D341Med (cell line): ENCODE results near the gene CLNK.

Experiments
- DNase-seq: peaks from one replicate; pipeline ENCODE4 v3.0.0; 2012; ENCODE audit warnings: low spot score

CLNK gene

DNA sequence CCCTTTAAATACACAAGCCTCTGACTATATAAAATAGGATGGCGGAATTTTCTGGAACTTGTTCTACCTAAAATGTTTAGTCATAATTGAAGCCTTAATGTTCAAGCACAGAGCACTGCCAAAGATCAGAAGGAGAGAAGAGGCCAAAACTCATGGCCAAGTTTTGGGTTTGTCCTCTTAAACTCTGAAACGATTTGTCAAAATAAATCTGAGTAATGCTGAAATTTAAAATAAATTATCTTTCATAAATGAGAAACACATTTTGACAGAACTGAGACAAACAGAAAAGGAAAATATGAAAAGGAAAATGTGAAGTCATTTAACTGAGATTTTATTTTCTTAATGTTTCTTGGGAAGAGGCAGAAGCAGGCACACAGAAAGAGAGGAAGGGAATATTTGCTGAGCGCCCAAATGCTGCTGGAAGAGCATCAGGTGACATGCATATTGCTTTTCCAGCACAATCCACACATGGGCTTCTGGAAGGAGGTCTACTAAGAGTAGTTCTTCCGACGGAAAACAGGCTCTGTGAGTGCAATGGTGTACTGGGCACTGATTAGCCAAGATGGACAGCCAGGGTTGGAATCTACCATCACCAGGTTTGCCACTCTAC lies 179.9 kb downstream of the CLNK start:
- DNase-seq, result no peak

DNA sequence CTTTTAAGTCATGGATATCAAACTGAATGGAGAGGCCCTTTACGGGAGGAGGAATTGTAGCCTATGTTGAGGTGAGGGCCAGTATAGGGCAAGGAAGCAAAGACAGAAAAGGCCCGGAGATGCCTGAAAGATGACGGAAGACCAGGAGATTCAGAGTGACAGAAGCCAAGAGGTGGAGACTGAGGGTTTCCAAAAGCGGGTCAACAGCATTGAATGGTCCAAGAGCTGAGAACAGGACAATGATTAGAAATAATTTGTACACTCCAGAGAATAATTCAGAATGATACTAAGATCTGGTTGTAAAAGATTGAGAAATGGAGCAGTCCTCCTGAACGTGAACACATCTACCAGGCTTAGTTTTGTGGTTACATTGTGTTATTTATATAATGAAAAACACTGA lies 181.9 kb downstream of the CLNK start:
- DNase-seq, result no peak

DNA sequence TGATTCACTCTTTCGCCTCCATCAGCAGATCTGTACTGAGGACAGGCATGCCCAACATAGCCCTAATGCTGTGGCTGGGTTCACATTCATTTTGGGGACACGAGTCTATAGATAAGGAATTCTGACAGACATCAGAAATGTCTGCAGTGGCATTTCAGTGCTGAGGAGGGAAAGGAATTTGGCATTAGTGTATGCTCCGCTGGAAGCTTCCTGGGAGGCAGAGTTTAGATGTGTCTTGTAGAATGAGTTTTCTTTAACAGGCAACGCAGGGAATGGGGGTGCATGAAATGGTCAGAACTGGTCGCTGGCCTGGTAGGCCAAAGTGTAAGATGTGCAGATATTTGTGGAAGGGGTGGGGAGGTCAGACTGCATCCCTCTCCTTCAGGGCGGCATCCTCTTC lies 183.8 kb downstream of the CLNK start:
- DNase-seq, result no peak

DNA sequence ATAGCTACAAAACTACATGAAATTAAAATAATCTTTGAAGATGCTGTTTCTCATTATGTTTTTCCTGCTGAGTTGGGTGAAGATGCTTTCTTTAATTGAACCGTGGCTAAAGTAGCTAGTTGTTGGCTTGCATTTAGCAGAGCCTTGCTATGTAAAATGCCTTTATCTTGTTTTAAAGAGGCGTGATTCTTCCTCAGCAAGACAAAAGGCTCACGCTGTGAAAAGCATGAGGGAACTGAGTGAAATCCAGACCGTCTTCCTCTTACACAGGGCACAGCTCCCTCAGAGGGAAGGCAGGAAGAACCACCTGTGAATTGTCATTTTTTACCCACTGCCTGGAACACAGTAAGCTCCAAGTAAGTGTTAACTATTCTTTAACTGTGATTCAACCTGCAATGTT lies 188.4 kb downstream of the CLNK start:
- DNase-seq, result no peak

DNA sequence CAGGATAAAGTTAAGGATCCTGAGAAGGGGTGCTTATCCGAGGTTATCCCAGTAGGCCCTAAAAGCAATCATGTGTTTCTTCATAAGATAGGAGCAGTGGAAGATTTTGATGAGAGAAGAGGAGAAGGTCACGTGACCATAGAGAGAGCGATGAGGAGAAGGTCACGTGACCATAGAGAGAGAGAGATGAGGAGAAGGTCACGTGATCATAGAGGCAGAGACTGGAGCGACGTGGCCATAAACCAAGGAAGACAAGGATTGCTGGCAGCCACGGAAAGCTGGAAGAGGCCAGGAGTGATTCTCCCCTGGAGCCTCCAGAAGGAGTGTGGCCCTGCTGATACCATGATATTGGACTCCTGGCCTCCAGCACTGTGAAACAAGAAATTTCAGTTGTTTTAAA lies 188.9 kb downstream of the CLNK start:
- no peak for DNase-seq

DNA sequence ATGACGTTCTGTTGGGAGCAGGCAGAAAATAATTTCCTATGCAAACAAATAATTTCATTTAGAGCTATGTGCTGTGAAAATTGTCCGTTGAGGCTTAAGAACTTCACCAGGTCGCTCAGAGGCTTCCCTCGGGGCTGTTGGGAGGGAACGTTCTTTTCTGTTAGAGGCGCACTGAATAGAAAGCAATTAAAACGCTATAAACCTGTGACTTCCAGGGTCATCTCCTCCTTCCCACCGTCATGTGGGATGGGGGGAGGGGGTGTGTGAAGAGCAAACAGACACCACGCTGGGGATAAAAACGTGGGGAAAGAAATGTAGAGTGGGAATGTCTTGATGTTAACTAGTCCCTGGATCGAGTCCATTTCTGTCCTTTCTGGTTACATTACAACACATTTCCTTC lies 192.1 kb downstream of the CLNK start:
- no peak for DNase-seq

DNA sequence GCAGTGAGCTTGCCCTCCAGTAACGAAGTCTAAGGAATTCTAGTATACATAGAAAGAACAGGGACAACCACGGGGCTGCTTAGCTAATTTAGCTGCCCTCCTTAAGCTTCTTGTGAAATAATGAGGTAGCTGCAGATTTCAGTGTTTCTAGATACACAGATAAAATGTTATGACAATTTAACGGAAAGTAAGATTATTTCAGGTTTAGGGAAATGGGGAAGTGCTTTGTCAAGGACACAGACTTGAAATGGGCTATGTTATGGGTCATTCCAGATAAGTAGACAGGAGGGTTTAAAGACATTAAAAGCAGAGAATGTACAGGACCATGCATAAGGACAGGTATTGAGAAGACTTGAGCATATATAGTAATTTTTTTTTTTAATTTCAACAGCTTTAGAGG lies 193.2 kb downstream of the CLNK start:
- no peak for DNase-seq

DNA sequence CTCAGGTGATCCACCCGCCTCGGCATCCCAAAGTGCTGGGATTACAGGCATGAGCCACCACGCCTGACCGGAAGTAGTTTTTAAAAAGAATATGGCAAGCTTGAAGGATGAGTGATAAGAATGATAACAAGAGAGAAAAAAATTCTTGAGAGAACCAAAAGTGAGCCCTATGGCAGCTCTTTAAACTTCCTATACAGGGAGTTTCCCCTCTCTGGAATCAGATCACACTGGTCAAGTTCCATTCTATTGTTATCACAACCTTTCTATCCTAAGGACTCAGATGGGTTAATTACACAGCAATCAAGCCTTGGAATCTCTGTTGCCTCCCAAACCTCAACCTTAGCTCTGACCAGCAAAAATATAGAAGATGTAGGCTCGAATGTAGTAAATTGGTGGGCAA lies 193.6 kb downstream of the CLNK start:
- DNase-seq, result no peak

DNA sequence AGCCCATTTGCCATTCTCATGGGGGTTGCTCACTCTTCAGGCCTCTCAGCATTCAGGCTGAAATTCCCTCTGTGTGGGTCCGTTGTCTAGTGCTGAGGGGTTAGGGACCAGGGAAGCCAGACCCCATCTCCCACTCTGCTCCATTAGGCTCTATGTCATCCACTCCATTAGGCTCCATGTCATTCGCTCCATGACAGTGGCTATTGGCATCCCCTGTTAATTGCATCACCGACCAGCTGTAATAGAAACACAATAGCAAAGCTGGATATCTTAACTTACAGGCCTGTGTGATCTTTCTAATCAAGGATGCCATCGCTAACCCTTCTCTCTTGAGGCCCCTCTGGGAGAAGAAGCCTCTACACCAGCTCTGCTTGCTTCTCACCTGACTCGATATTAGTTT lies 201.7 kb downstream of the CLNK start:
- no peak for DNase-seq

DNA sequence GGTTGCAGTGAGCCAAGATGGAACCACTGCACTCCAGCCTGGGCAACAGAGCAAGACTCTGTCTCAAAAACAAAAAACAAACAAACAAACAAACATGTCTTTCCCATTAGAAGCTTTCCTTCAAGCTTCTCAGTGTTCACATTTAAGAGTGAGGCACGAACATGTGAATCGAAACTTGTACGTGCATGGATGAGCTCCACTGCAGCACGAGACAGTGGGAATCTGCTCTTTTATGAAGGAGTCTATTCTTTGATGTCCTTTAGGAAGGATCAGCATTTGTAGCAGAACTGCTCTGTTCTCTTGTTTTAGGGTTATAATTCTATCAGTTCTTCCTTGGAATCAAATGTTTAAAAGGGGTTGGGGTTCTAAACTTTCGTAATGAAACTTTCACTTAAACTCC lies 204.0 kb downstream of the CLNK start:
- no peak for DNase-seq

DNA sequence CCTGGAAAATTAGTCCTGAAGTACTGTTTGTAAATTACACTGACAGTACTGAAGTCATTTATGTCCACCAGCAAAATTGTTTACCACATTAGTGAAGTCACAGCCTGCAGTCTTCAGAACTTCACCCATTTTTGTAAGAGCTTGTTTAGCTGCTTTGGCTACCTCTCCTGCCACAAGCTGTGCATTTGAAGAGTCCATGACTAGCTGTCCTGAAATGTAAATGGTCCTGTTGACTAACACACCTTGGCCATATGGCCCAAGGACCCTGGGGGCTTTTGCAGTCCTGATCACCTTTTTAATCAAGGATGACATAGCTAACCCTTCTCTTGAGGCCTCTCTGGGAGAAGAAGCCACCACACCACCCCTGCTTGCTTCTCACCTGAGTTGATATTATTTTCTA lies 205.9 kb downstream of the CLNK start:
- no peak for DNase-seq

DNA sequence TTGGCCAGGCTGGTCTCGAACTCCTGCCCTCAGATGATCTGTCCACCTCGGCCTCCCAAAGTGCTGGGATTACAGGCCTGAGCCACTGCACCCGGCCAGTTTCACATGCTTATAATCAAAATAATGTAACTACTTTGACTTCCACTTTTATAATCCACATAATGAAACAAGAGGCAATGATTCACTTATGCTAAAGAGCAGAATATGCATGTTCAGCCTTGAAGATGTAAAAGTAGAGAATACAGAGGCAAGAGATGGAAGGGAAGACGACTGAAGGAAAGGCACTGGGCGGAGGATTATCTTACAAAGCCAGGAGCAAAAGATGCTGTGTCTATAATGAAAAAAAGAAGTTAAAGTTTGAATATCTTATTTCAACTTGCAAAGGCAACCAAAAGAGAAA lies 214.1 kb downstream of the CLNK start:
- DNase-seq, result no peak

DNA sequence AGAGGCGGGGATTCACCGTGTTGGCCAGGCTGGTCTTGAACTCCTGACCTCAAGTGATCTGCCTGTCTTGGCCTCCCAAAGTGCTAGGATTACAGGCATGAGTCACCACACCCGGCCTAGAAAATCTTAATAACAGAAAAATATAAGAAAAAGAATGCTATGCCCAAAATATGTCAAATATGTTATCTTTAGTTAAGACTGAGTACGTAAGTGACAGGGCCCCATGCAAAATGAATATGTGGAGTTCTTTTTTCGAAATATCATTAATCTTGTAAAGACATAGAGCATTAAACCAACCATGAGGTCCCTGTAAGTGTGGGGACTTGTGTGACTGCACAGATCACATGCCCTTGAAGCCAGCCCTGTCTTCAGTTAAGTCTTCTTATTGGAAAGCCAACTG lies 218.4 kb downstream of the CLNK start:
- no peak for DNase-seq

DNA sequence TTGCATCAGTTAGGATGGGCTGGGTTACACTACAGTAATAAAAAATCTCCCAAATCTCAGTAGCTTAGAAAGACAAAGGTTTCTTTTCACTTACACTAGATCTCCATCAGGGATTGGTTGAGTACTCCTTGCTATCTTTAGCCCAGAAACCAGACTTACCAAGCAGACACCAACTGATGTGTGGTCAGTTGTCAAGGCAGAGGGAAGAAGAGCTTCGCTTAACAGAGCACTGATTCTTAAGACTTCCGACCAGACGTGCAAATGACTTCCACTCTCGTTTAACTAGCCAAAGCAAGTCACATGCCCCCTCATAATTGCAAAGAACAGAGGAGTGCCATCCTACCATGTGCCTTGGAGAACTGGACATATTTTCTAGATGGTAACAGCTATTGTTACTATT lies 221.7 kb downstream of the CLNK start:
- DNase-seq, result no peak

DNA sequence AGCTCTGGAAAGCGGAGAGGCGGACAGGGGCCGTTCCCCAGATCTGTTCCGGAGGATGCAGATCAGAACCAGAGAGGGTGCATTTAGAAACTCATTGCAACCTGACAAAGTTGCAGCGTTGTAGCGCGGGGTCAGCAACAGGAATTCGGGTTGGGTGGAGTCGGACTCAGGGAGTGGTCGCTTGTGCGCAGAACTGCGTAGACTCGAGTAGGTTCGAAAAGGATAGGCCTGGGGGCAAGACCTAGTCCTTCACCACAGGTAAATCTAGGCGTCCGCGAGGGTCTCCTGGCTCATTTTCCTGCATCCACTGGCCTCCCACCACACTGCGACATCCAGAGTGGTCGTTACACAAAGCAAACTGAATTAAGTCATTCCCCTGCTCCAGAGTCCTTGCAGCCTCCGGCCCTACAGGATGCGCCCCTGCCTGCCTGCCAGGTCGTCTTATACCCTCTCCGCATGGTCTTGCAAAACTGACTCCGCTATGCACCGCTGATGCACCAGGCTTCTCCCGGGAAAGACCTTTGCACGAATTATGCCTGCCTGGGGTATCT lies 222.6 kb downstream of the CLNK start:
- DNase-seq, result no peak

DNA sequence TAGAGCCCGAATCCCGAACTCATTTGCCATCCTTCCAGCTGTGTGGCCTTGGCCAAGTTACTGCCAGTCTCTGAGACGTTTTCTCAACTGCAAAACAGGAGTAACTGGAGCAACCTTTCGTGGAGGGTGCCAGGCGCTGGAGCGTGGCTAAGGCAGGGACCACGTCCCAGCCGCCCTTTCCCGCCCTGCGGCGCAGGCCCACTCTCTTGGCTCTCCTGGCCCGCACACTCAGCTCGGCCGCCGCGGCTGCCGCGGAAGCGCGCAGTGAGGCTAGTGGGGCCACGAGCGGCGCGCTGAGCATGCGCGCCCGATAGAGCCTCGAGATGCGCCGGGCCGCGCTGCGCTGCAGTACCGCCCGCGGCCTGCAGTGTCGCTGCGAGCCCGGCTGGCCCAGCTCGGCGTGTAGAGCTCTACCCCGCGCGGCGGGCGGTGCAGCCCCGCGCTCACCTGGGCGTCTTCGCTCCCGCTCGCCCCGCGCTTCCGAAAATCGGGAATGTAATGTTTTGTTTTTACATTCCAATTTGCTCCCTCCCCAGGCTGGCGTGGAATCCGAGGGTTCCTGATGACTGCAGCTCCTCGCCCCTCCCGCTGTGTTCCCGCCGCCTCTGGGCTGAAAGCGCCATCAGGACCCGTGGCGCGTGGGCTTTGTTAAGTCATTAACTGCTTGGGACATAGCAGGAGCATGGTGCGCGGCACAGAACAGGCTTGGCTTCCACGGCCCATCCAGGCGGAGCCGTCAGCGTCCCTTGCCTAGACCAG lies 223.3 kb downstream of the CLNK start:
- peak; percentile 75 for DNase-seq

DNA sequence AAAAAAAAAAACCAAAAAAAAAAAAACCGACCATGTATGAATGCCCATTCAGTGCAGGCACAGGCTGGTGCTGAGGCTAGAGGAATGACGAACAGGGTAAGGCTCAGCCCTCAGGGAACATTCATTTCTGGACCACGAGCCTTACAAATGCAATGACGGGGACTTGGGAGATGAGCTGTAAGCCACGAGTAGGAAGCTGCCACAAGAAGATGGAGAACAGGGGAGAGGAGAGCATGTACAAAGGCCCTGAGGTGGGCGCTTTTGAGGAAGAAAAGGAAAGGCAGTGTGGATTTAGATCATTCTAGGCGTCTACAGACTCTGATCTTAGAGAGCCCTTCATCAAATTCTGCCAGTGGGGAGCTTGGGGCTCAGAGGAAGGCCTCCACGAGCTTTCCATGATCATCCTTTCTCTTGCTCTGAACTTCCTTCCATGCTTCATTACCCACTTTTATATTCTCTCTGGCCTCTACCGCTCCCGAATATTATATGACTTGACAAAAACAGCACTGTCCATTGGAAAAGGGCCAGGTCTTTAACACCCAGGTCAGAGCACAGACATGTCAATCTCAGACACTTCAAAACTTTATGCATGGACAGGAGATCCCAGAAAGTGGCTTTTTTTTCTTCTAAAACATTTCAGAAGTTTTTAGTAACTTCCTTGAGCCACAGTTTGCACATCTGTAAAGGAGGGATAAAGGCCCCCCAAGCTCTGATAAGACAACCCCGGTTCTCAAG lies 224.1 kb downstream of the CLNK start:
- DNase-seq, result no peak

DNA sequence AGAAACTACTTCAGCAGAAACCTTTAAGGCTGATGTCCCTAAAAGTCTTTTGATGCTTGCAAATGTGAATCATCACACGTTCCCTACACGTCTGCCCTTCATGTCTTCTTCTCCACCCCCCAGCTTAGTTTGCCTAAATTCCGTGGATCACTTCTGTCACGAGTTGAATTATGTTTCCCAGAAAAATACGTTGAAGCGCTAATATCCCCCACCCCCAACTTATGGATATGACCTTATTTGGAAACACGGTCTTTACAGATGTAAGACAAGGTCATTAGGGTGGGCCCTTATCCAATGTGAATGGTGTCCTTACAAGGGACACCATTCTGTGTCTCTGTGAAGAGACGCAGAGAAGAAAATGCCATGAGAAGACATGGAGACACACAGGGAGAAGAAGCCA lies 225.3 kb downstream of the CLNK start:
- DNase-seq, result no peak

DNA sequence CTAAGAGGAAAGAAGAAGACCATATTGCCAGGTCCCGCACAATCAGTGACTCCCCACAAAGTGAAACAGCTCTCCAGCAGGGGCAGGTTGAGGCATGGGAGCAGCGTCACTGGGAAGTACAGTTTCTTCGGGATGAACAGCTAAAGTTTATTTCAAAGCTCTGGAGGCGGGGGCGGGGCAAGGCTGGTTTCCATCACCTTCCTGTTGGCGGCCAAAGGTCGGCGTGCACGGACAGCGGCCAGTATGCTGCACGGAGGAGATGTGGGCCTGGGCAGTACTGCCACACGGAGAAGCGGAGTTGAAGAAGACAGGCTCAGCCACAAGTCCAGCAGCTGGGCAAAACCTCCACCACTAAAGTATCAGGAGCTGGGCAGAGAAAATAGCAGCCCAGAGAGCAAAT lies 226.4 kb downstream of the CLNK start:
- no peak for DNase-seq

DNA sequence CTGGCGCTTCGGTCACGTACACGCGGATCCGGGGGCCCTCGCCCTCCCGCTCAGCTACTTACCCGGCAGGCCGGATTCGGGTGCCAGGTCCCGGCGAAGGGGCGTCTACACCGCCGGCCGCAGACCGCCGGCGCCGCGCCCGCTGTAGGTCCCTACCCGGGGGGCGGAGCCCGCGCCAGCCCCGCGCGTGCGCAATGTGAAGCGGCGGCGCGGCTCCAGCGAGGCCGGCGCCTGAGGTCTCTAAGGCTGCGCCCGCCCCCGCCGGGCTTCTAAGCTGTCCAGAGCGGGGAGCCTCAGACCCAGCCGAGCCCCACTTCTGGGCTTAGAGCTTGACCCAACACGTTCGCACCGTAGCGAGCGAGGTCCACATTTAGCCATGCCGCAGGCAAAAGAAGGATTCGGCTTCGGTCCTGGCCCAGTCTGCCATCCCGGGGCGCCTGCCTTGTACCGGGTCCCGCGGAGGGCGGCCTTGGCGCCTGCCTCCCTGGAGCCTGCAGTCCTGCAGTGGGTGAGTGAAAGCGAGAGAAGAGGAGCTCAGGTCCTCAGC lies 227.2 kb downstream of the CLNK start, which contains the start of gene ZNF518B:
Gene ZNF518B, minus strand, starts transcription at position 172 of the 547 bp plus-strand sequence. CDS start 11,098 bp downstream, outside the sequence.
- peak; percentile 33 for DNase-seq

DNA sequence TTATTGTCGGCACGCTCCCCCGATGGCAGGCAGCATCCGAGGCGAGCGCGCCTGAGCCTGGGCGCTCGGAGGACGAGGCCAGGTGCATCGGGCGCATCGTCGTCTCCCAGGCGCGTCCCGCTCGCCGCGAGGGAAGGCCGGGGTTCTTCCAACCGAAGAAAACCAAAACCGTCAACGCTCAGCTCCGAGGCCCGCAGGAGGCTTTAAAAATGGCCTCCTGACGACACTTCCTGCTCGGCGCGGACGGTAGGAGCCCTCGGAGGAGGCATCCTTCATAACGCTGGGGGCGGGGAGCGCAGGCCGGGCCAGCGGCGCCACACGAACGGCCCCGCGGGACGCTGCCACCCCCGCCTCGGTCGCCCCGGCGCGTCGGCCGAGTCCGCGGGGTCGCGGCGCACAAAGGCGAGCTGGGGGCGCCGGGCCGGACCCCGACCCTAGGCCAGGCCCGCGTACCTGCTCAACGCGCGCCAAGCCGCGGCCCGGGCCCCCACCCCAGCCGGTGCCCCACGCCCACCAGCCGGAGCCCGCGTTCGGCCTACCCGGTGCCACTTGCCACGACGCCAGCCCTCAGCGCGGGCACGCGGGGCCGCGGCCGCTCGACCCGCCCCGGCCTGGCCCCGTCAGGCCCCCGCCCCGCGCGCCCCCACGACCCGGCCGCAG lies 227.8 kb downstream of the CLNK start:
- DNase-seq, result peak; percentile 34

DNA sequence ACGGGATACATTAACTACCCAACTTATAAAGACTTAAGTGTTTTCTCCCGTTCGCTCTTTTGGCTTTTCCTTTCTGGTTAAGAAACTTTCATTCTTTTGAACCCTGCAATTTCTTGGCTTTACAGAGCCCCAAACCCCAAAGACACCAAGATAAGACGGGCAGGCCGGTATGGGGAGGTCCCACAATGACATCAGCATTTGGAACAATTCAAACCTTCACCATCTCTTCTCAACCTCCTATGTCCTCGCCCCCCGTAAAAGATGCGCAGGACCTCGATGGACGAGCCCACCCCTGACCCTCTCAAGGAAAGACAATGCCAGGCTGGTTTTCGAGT lies 228.3 kb downstream of the CLNK start:
- no peak for DNase-seq
